Mucosa of rectum (tissue), 2 donors: ENCODE measurements around the gene DOK7.

Source experiments
- H3K27ac ChIP-seq, 2 donors: one replicate each; pipeline ENCODE4 v1.7.0; 2013; ENCODE audit warnings: inconsistent platforms in 2 of 2, low read depth in 2 of 2, low read length in 2 of 2
- H3K27me3 ChIP-seq, 2 donors: one replicate each; pipeline ENCODE4 v1.7.0; 2013; ENCODE audit warnings: low read length in 2 of 2; ENCODE audit not compliant: control insufficient read depth in 2 of 2, insufficient read depth in 2 of 2
- H3K36me3 ChIP-seq, 2 donors: one replicate each; pipeline ENCODE4 v1.7.0; 2013; ENCODE audit warnings: low read length in 2 of 2; ENCODE audit not compliant: control insufficient read depth in 2 of 2, insufficient read depth in 2 of 2
- H3K4me1 ChIP-seq, 2 donors: one replicate each; pipeline ENCODE4 v1.7.0; 2013; ENCODE audit warnings: low read length in 2 of 2, mild to moderate bottlenecking in 1 of 2; ENCODE audit not compliant: control insufficient read depth in 2 of 2, insufficient read depth in 2 of 2
- H3K4me3 ChIP-seq, 2 donors: one replicate each; pipeline ENCODE4 v1.7.0; 2013; ENCODE audit warnings: low read length in 2 of 2
- H3K9ac ChIP-seq, 2 donors: one replicate each; pipeline ENCODE4 v1.7.0; 2013; ENCODE audit warnings: low read length in 2 of 2, low read depth in 1 of 2, mild to moderate bottlenecking in 1 of 2
- H3K9me3 ChIP-seq, 2 donors: one replicate each; pipeline ENCODE4 v1.7.0; 2013; ENCODE audit warnings: low read length in 2 of 2; ENCODE audit not compliant: control insufficient read depth in 2 of 2
- donor health status: healthy.
- donor health status: Normal muscosa, but diverticular disease.

Gene DOK7

GRCh38 chr4:3515646-3516045 is 52.5 kb downstream of the DOK7 start:
- H3K9ac ChIP-seq = no peak overlapping the region
- H3K27me3 ChIP-seq = no peaks in the 10 kb centered on the region
- no peak overlapping the region for H3K27ac ChIP-seq
- H3K36me3 ChIP-seq = peaks cover 70 to 81% of the 10 kb centered on the region in 2 donors
- no peaks in the 10 kb centered on the region for H3K9me3 ChIP-seq
- H3K4me3 ChIP-seq = no peak overlapping the region
- H3K4me1 ChIP-seq = no peaks in the 10 kb centered on the region

GRCh38 chr4:3516061-3516835 is 53.1 kb downstream of the DOK7 start:
- Histone ChIP-seq H3K27ac (no peak overlapping the region), H3K36me3 (peaks cover 70 to 79% of the 10 kb centered on the region in 2 donors), H3K4me3 (no peak overlapping the region), H3K9me3 (no peaks in the 10 kb centered on the region), H3K27me3 (no peaks in the 10 kb centered on the region), H3K4me1 (no peaks in the 10 kb centered on the region), H3K9ac (no peak overlapping the region)

- Histone ChIP-seq H3K36me3 (peaks cover 70 to 78% of the 10 kb centered on the region in 2 donors), H3K4me3 (no peak overlapping the region), H3K27me3 (no peaks in the 10 kb centered on the region), H3K9me3 (no peaks in the 10 kb centered on the region), H3K27ac (no peak overlapping the region), H3K9ac (no peak overlapping the region), H3K4me1 (no peaks in the 10 kb centered on the region)
These were observed 54.0 kb downstream of the DOK7 start for GRCh38 chr4:3516836-3517730.

GRCh38 chr4:3517731-3518510 is 54.8 kb downstream of the DOK7 start:
- H3K36me3 ChIP-seq = peaks cover 68 to 72% of the 10 kb centered on the region in 2 donors
- H3K9ac ChIP-seq = no peak overlapping the region
- H3K4me3 ChIP-seq = no peak overlapping the region
- no peaks in the 10 kb centered on the region for H3K9me3 ChIP-seq
- no peak overlapping the region for H3K27ac ChIP-seq
- no peaks in the 10 kb centered on the region for H3K27me3 ChIP-seq
- H3K4me1 ChIP-seq = no peaks in the 10 kb centered on the region

GRCh38 chr4:3518511-3518880 is 55.4 kb downstream of the DOK7 start:
- no peak overlapping the region for H3K27ac ChIP-seq
- H3K9ac ChIP-seq = no peak overlapping the region
- no peak overlapping the region for H3K4me3 ChIP-seq
- H3K27me3 ChIP-seq = no peaks in the 10 kb centered on the region
- no peaks in the 10 kb centered on the region for H3K9me3 ChIP-seq
- H3K36me3 ChIP-seq = peaks cover 69 to 73% of the 10 kb centered on the region in 2 donors
- H3K4me1 ChIP-seq = no peaks in the 10 kb centered on the region

GRCh38 chr4:3518941-3519340 is 55.8 kb downstream of the DOK7 start:
- Histone ChIP-seq H3K27me3 (no peaks in the 10 kb centered on the region), H3K36me3 (peaks cover 71% of the 10 kb centered on the region in 2 donors), H3K27ac (no peak overlapping the region), H3K9me3 (no peaks in the 10 kb centered on the region), H3K9ac (no peak overlapping the region), H3K4me1 (no peaks in the 10 kb centered on the region), H3K4me3 (no peak overlapping the region)

- Histone ChIP-seq H3K36me3 (peaks cover 71 to 75% of the 10 kb centered on the region in 2 donors), H3K27me3 (no peaks in the 10 kb centered on the region), H3K9ac (no peak overlapping the region), H3K27ac (no peak overlapping the region), H3K4me1 (no peaks in the 10 kb centered on the region), H3K4me3 (no peak overlapping the region), H3K9me3 (no peaks in the 10 kb centered on the region)
These were observed 56.6 kb downstream of the DOK7 start for GRCh38 chr4:3519468-3520264.

GRCh38 chr4:3520276-3520675 is 57.2 kb downstream of the DOK7 start:
- H3K36me3 ChIP-seq = peaks cover 71 to 77% of the 10 kb centered on the region in 2 donors
- no peak overlapping the region for H3K4me3 ChIP-seq
- H3K9me3 ChIP-seq = no peaks in the 10 kb centered on the region
- H3K9ac ChIP-seq = no peak overlapping the region
- no peaks in the 10 kb centered on the region for H3K27me3 ChIP-seq
- no peak overlapping the region for H3K27ac ChIP-seq
- no peaks in the 10 kb centered on the region for H3K4me1 ChIP-seq

GRCh38 chr4:3520796-3521600 is 57.9 kb downstream of the DOK7 start:
- H3K4me1 ChIP-seq = no peaks in the 10 kb centered on the region
- no peaks in the 10 kb centered on the region for H3K27me3 ChIP-seq
- H3K4me3 ChIP-seq = no peak overlapping the region
- no peak overlapping the region for H3K9ac ChIP-seq
- peaks cover 64 to 77% of the 10 kb centered on the region in 2 donors for H3K36me3 ChIP-seq
- H3K27ac ChIP-seq = no peak overlapping the region
- no peaks in the 10 kb centered on the region for H3K9me3 ChIP-seq
